ENCODE results near the gene IGFL3. TPM values are rescaled to one million over a fixed set of nuclear protein-coding genes. Genes with fewer than 3 reads are reported as not detected.
"Not testable (repeated sequence)": the region's sequence is repeated elsewhere in the genome, so short reads cannot be mapped to it uniquely, and the experiment has no call there.

IGFL3 gene
- total RNA-seq, 1 donor from 2014 or later, result not detected

- peaks cover 54% of the 10 kb centered on the region for H3K27me3 Mint-ChIP-seq (ENCODE audit: insufficient read depth)
- H3K27ac Mint-ChIP-seq, result no peak overlapping the region
- peaks cover 18% of the 10 kb centered on the region for H3K9me3 Mint-ChIP-seq
- intact Hi-C loops (cut with micrococcal nuclease), result loop anchor here (1.0 to 10.0 kb wide), 4 partner anchors 33 to 343 kb away; partner anchors contain the start of gene PNMA8C
- DNase-seq (ENCODE audit: low spot score), result no peak
- H3K4me1 Mint-ChIP-seq (ENCODE audit: low read depth), result peaks cover 4% of the 10 kb centered on the region
- H3K4me3 Mint-ChIP-seq, result no peak overlapping the region
- no peaks in the 10 kb centered on the region for H3K36me3 Mint-ChIP-seq (ENCODE audit: low read depth)
Measured at GRCh38 chr19:46081928-46082727, 42.4 kb downstream of the IGFL3 start.

DNA sequence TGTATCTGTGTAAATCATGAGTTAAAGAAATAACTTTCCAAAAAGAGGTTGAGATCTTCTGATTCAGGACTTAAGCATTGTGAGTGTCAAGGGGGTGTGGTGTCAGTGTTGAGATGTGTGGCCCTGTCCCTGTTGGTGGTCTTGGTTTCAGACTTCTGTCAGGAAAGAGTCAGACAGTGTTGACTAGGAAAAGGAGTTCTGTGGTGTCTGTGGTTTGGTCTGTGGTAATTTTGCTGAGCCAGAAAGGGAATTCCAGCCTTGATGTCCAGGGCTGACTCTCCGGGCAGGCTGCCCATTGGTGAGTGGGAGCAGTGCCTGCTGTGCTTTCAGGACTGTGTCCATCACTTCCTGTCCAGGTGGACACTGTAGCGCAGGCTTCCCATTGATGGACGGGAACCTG is 43.9 kb downstream of the IGFL3 start:
- intact Hi-C loops (cut with micrococcal nuclease), result loop anchor here (10.0 kb wide), 1 partner anchor 344 kb away; the partner anchor contains the start of gene PNMA8C
- peaks cover 4% of the 10 kb centered on the region for H3K4me1 Mint-ChIP-seq (ENCODE audit: low read depth)
- H3K4me3 Mint-ChIP-seq, result no peak overlapping the region
- no peak overlapping the region for H3K27ac Mint-ChIP-seq
- H3K9me3 Mint-ChIP-seq, result peaks cover 5% of the 10 kb centered on the region
- H3K36me3 Mint-ChIP-seq (ENCODE audit: low read depth), result no peaks in the 10 kb centered on the region
- DNase-seq (ENCODE audit: low spot score), result no peak
- H3K27me3 Mint-ChIP-seq (ENCODE audit: insufficient read depth), result peaks cover 67% of the 10 kb centered on the region

GRCh38 chr19:46079576-46079975 is 44.9 kb downstream of the IGFL3 start:
- intact Hi-C loops (cut with micrococcal nuclease), result loop anchor here (2.0 to 5.0 kb wide), 2 partner anchors 52 to 413 kb away; no protein-coding TSS in a partner anchor
- Mint-ChIP-seq H3K9me3 (no peaks in the 10 kb centered on the region), H3K4me3 (no peak overlapping the region), H3K27ac (no peak overlapping the region), H3K36me3 (ENCODE audit: low read depth) (no peaks in the 10 kb centered on the region), H3K27me3 (ENCODE audit: insufficient read depth) (peaks cover 68% of the 10 kb centered on the region), H3K4me1 (ENCODE audit: low read depth) (peaks cover 4% of the 10 kb centered on the region)
- DNase-seq (ENCODE audit: low spot score), result no peak

- not testable (repeated sequence) for H3K4me1 Mint-ChIP-seq (ENCODE audit: low read depth); H3K36me3 Mint-ChIP-seq (ENCODE audit: low read depth); H3K27ac Mint-ChIP-seq; H3K9me3 Mint-ChIP-seq; DNase-seq (ENCODE audit: low spot score); H3K4me3 Mint-ChIP-seq
- peaks cover 69% of the 10 kb centered on the region for H3K27me3 Mint-ChIP-seq (ENCODE audit: insufficient read depth)
- intact Hi-C loops (cut with micrococcal nuclease), result loop anchor here (1.0 to 5.0 kb wide), 3 partner anchors 51 to 414 kb away; no protein-coding TSS in a partner anchor
Measured at GRCh38 chr19:46078573-46079332, 45.7 kb downstream of the IGFL3 start.

DNA sequence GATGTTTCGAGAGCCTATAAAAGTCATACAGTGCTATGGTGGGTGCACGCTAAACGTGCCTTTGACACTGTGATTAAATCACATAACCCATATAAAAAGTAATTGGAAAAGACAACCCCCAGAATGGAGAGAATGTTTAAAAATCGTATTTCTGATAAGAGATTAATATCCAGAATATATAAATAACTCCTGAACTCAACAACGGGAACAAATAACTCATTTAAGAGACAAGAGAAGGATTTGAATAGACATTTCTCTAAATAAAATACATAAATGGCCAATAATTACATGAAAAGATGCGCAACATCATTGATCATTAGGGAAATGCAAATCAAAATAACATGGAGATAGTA is 46.7 kb downstream of the IGFL3 start:
- Mint-ChIP-seq H3K4me3 (no peak overlapping the region), H3K27ac (no peak overlapping the region), H3K4me1 (ENCODE audit: low read depth) (peaks cover 4% of the 10 kb centered on the region), H3K9me3 (no peaks in the 10 kb centered on the region), H3K36me3 (ENCODE audit: low read depth) (no peaks in the 10 kb centered on the region), H3K27me3 (ENCODE audit: insufficient read depth) (peaks cover 69% of the 10 kb centered on the region)
- DNase-seq (ENCODE audit: low spot score), result no peak
- intact Hi-C loops (cut with micrococcal nuclease), result loop anchor here (1.0 to 5.0 kb wide), 3 partner anchors 50 to 415 kb away; no protein-coding TSS in a partner anchor

DNA sequence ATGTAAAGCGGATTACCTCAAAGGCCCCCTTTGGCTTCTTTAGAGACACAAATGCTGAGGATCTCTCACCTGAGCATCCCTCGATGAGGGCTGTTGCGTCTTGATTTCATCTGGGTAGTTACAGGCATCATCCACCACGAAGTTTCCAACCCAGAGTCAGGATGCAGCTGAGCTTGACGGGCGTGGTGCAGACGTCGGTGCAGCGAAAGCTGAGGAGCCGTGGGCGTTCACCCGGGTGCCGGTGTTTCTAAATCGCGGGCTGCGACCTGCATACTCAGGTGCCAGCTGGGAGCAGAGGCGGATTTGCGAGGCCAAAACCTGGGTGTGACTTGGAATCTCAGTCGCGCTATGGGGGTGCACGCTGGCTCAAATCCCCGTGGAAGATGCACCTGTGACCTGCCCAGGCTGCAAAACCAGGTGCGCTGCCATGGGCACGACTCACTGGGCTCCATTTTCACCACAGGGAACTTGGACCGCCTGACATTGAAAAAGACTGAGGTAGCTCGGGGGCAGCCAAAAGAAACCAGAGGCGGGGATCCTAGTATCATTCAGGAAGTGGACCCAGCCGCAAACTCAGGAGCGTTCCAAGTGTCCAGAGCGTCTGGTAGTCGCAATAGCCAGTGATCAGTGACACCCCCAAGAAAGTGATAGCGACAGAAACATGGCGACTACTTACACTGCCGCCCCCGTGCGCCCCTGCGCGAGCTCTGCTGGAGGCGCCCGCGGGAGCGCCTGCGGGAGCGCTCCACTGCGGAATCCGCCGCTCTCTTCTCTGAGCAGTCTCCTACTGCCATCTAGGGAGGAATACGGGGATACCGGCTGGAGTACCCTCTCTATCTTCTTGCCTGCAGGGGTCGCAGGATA is 47.3 kb downstream of the IGFL3 start:
- no peak overlapping the region for H3K4me3 Mint-ChIP-seq
- no peaks in the 10 kb centered on the region for H3K36me3 Mint-ChIP-seq (ENCODE audit: low read depth)
- H3K27me3 Mint-ChIP-seq (ENCODE audit: insufficient read depth), result peaks cover 64% of the 10 kb centered on the region
- no peaks in the 10 kb centered on the region for H3K9me3 Mint-ChIP-seq
- no peak overlapping the region for H3K27ac Mint-ChIP-seq
- DNase-seq (ENCODE audit: low spot score), result no peak
- peaks cover 4% of the 10 kb centered on the region for H3K4me1 Mint-ChIP-seq (ENCODE audit: low read depth)
- intact Hi-C loops (cut with micrococcal nuclease), result loop anchor here (5.0 kb wide), 1 partner anchor 50 kb away; no protein-coding TSS in a partner anchor

- H3K4me1 Mint-ChIP-seq (ENCODE audit: low read depth), result peaks cover 4% of the 10 kb centered on the region
- intact Hi-C loops (cut with micrococcal nuclease), result loop anchor here (5.0 kb wide), 1 partner anchor 49 kb away; no protein-coding TSS in a partner anchor
- H3K36me3 Mint-ChIP-seq (ENCODE audit: low read depth), result no peaks in the 10 kb centered on the region
- H3K27ac Mint-ChIP-seq, result no peak overlapping the region
- no peak for DNase-seq (ENCODE audit: low spot score)
- H3K9me3 Mint-ChIP-seq, result no peaks in the 10 kb centered on the region
- peaks cover 56% of the 10 kb centered on the region for H3K27me3 Mint-ChIP-seq (ENCODE audit: insufficient read depth)
- H3K4me3 Mint-ChIP-seq, result no peak overlapping the region
Measured at GRCh38 chr19:46076031-46076880, 48.2 kb downstream of the IGFL3 start.

DNA sequence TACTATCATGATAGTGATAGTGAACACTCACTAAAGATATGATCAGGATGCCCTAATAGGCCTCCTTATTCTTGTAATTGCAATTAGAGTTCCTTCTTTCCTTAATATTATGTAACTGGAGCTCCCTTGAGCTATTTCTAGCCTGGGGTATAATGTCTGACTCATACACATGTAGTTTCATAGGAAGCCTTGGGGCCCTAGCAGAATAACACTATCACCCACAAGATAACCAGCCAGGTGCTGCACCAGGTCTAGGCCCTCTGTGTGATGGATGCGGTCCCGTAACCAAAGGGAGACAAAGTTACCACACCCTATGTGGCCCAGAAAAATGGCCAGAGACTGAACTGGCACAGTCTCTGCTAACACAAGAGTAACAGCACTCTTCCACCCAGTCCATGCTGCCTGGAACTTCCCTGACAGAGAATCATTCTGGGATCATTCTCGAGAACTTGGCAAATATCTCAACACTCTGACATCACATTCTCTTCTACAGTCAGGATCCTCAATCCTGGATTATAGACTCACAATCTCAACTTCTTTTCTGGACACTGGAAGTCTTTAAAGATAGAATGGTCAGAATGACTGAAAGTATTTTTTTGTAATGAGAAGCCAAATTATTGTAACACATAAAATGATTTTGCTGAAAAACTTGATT is 51.1 kb downstream of the IGFL3 start:
- H3K9me3 Mint-ChIP-seq, result no peaks in the 10 kb centered on the region
- DNase-seq (ENCODE audit: low spot score), result no peak
- intact Hi-C loops (cut with micrococcal nuclease), result no loop called here
- peaks cover 4% of the 10 kb centered on the region for H3K4me1 Mint-ChIP-seq (ENCODE audit: low read depth)
- no peak overlapping the region for H3K4me3 Mint-ChIP-seq
- H3K36me3 Mint-ChIP-seq (ENCODE audit: low read depth), result no peaks in the 10 kb centered on the region
- H3K27me3 Mint-ChIP-seq (ENCODE audit: insufficient read depth), result peaks cover 60% of the 10 kb centered on the region
- H3K27ac Mint-ChIP-seq, result no peak overlapping the region

Other genes with a start within 250 kb of the IGFL3 start
- gene IRF2BP1, start 238.5 kb downstream of the IGFL3 start, total RNA-seq, result 20.9 and 21.5 TPM in 2 replicates
- 6.9 and 7.2 TPM in 2 replicates for gene MYPOP, start 222.1 kb downstream of the IGFL3 start, total RNA-seq
- not detected in 2 replicates for gene NANOS2, start 209.9 kb downstream of the IGFL3 start, total RNA-seq
- gene NOVA2, start 150.8 kb downstream of the IGFL3 start, total RNA-seq, result not detected in 2 replicates
- 24.0 and 24.1 TPM in 2 replicates for gene CCDC61, start 129.2 kb downstream of the IGFL3 start, total RNA-seq
- not detected in 2 replicates for gene PGLYRP1, start 101.6 kb downstream of the IGFL3 start, total RNA-seq
- gene IGFL4, start 83.7 kb downstream of the IGFL3 start, total RNA-seq, result not detected in 2 replicates
- gene IGFL2, start 23.6 kb upstream of the IGFL3 start, total RNA-seq, result 0.23 TPM in 1 of 2 replicates, not detected in the other
- gene IGFL1, start 105.1 kb upstream of the IGFL3 start, total RNA-seq, result not detected in 2 replicates
- not detected in 2 replicates for gene HIF3A, start 172.4 kb upstream of the IGFL3 start, total RNA-seq
- 160 and 173 TPM in 2 replicates for gene PPP5C, start 222.4 kb upstream of the IGFL3 start, total RNA-seq